ENCODE results near the gene PGPEP1. TPM values are rescaled to one million over a fixed set of nuclear protein-coding genes. Genes with fewer than 3 reads are reported as not detected.

PGPEP1 gene
- total RNA-seq, 1 experiment from 2014 or later, result 11.4 TPM

DNA sequence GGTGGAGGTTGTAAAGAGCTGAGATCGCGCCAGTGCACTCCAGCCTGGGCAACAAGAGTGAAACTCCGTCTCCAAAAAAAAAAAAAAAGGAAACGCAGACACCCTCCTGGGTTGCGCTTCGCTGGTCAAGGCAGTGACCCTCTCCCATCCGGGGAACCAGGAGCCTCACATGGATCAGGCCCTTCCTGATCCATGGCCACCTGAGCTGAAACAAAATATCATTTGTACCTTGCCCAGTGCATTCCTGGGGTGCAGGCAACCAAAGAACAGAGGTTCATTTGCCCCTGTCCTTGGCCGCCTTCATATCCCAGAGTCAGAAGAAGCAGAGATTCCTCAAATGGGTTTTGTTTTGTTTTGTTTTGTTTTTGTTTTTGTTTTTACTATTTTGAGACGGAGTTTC is 9.5 kb upstream of the PGPEP1 start:
- Histone ChIP-seq H3K27me3 (ENCODE audit: low read length) (no peaks in the 10 kb centered on the region), H4K20me1 (ENCODE audit: low read length) (no peaks in the 10 kb centered on the region), H3K9ac (ENCODE audit: low read length) (no peak overlapping the region), H3K4me1 (ENCODE audit: insufficient read depth, low read length) (no peaks in the 10 kb centered on the region; the same call in 1 of the 2 replicates), H2AFZ (ENCODE audit: low read length) (no peak overlapping the region), H3K9me2 (replicated peaks; ENCODE audit: low read length) (no peaks in the 10 kb centered on the region), H3K27ac (ENCODE audit: low read length) (no peak overlapping the region), H3K4me3 (ENCODE audit: low read length) (no peak overlapping the region), H3K9me3 (ENCODE audit: low read length) (no peaks in the 10 kb centered on the region), H3K4me2 (ENCODE audit: low read length) (no peak overlapping the region), H3K79me2 (ENCODE audit: low read length) (no peaks in the 10 kb centered on the region), H3K36me3 (ENCODE audit: low read depth, low read length) (no peaks in the 10 kb centered on the region), H3F3A (ENCODE audit: low read length, unreplicated experiment) (no peaks in the 10 kb centered on the region)
- ATAC-seq, result no peak
- no TSS peak for BruUV-seq (replicated peaks)
- POLR2A ChIA-PET (ENCODE audit: unreplicated experiment), result interaction anchor here (0.7 kb wide), 1 partner anchor 9 kb away, joined by 14 read pairs; no protein-coding TSS in a partner anchor
- DNase-seq, result no peak
- intact Hi-C loops (cut with micrococcal nuclease), result no loop called here
- TF ChIP-seq EZH2phosphoT487 (IDR thresholded peaks at IDR 0.05; ENCODE audit: borderline replicate concordance, low read length), result no peak
- TF ChIP-seq, protein P1, sequence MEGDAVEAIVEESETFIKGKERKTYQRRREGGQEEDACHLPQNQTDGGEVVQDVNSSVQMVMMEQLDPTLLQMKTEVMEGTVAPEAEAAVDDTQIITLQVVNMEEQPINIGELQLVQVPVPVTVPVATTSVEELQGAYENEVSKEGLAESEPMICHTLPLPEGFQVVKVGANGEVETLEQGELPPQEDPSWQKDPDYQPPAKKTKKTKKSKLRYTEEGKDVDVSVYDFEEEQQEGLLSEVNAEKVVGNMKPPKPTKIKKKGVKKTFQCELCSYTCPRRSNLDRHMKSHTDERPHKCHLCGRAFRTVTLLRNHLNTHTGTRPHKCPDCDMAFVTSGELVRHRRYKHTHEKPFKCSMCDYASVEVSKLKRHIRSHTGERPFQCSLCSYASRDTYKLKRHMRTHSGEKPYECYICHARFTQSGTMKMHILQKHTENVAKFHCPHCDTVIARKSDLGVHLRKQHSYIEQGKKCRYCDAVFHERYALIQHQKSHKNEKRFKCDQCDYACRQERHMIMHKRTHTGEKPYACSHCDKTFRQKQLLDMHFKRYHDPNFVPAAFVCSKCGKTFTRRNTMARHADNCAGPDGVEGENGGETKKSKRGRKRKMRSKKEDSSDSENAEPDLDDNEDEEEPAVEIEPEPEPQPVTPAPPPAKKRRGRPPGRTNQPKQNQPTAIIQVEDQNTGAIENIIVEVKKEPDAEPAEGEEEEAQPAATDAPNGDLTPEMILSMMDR (conservative IDR thresholded peaks at IDR 0.05; ENCODE audit: low read depth, low read length), result no peak
- TF ChIP-seq EZH2 (IDR thresholded peaks at IDR 0.05; ENCODE audit: low read length, unreplicated experiment), result no peak
- CTCF ChIA-PET, result no interaction called here

DNA sequence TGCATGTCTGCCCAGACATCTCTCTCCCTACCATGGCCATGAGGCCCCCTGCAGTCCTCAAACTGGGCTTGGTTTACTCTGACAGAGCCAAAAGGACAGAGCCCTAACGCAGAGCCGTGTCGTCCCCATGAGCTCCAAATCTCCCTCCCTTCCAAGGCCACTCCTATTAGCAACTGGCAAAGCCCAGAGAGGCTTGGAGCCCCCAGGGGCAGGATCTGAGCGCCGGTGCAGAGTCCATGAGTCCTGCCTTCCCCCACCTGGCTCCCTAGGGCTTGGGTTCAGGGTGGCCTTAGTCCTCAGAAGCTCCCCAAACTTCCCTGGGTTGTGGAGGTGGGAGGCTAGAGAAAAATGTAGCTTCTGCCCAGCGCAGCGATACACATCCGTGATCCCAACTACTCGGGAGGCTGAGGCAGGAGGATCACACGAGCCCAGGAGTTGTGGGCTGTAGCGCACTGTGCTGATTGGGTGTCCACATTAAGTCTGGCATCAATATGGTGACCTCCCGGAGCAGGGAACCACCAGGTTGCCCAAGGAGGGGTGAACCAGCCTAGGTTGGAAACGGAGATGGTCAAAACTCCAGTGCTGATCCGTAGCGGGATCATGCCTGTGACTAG is 7.4 kb upstream of the PGPEP1 start:
- H3K4me2 ChIP-seq (ENCODE audit: low read length), result no peak overlapping the region
- ChIA-PET CTCF (no interaction called here), POLR2A (ENCODE audit: unreplicated experiment) (no interaction called here)
- H3K27me3 ChIP-seq (ENCODE audit: low read length), result no peaks in the 10 kb centered on the region
- no peak overlapping the region for H3K27ac ChIP-seq (ENCODE audit: low read length)
- H3K4me3 ChIP-seq (ENCODE audit: low read length), result no peak overlapping the region
- DNase-seq (no peak), ATAC-seq (no peak)
- BruUV-seq (replicated peaks), result no TSS peak
- H3K9me2 ChIP-seq (replicated peaks; ENCODE audit: low read length), result no peaks in the 10 kb centered on the region
- no peak overlapping the region for H3K9ac ChIP-seq (ENCODE audit: low read length)
- intact Hi-C loops (cut with micrococcal nuclease), result no loop called here
- no peaks in the 10 kb centered on the region for H3K36me3 ChIP-seq (ENCODE audit: low read depth, low read length)
- TF ChIP-seq, protein P1 (conservative IDR thresholded peaks at IDR 0.05; ENCODE audit: low read depth, low read length), result no peak
- TF ChIP-seq EZH2phosphoT487 (IDR thresholded peaks at IDR 0.05; ENCODE audit: borderline replicate concordance, low read length), result no peak
- H3K79me2 ChIP-seq (ENCODE audit: low read length), result no peaks in the 10 kb centered on the region
- H3K4me1 ChIP-seq (ENCODE audit: insufficient read depth, low read length), result no peaks in the 10 kb centered on the region; the same call in 1 of the 2 replicates
- H4K20me1 ChIP-seq (ENCODE audit: low read length), result no peaks in the 10 kb centered on the region
- no peaks in the 10 kb centered on the region for H3K9me3 ChIP-seq (ENCODE audit: low read length)
- no peak overlapping the region for H2AFZ ChIP-seq (ENCODE audit: low read length)
- no peaks in the 10 kb centered on the region for H3F3A ChIP-seq (ENCODE audit: low read length, unreplicated experiment)

DNA sequence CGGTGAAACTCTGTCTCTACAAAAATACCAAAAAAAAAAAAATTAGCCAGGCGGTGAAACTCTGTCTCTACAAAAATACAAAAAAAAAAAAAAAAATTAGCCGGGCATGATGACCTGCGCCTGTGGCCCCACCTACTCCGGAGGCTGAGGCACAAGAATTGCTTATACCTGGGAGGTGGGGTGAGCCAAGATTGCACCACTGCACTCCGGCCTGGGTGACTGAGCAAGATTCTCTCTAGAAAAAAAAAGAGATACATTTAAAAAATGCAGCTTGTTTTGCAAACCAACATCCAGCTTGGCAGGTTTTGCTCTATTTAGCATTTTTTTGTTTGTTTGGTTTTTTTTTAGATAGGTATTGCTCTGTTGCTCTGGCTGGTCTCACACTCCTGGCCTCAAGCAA is 6.7 kb upstream of the PGPEP1 start:
- no TSS peak for BruUV-seq (replicated peaks)
- no peak overlapping the region for H3K4me3 ChIP-seq (ENCODE audit: low read length)
- no peaks in the 10 kb centered on the region for H3F3A ChIP-seq (ENCODE audit: low read length, unreplicated experiment)
- H4K20me1 ChIP-seq (ENCODE audit: low read length), result no peaks in the 10 kb centered on the region
- no peak overlapping the region for H2AFZ ChIP-seq (ENCODE audit: low read length)
- DNase-seq (no peak), ATAC-seq (no peak)
- no peaks in the 10 kb centered on the region for H3K27me3 ChIP-seq (ENCODE audit: low read length)
- no peaks in the 10 kb centered on the region for H3K36me3 ChIP-seq (ENCODE audit: low read depth, low read length)
- no peaks in the 10 kb centered on the region for H3K79me2 ChIP-seq (ENCODE audit: low read length)
- CTCF ChIA-PET, result interaction anchor here (0.5 kb wide), 1 partner anchor 221 kb away, joined by 12 read pairs; no protein-coding TSS in a partner anchor
- no peak overlapping the region for H3K9ac ChIP-seq (ENCODE audit: low read length)
- intact Hi-C loops (cut with micrococcal nuclease), result no loop called here
- H3K9me3 ChIP-seq (ENCODE audit: low read length), result no peaks in the 10 kb centered on the region
- no peak for TF ChIP-seq EZH2 (IDR thresholded peaks at IDR 0.05; ENCODE audit: low read length, unreplicated experiment)
- H3K4me2 ChIP-seq (ENCODE audit: low read length), result no peak overlapping the region
- no peaks in the 10 kb centered on the region; the same call in 1 of the 2 replicates for H3K4me1 ChIP-seq (ENCODE audit: insufficient read depth, low read length)
- no peaks in the 10 kb centered on the region for H3K9me2 ChIP-seq (replicated peaks; ENCODE audit: low read length)
- POLR2A ChIA-PET (ENCODE audit: unreplicated experiment), result no interaction called here
- H3K27ac ChIP-seq (ENCODE audit: low read length), result no peak overlapping the region
